Right lobe of liver (tissue), 6 donors: Measurements from ENCODE around the gene ZNF341. TPM values are rescaled to one million over a fixed set of nuclear protein-coding genes. Genes with fewer than 3 reads are reported as not detected.

Experiments used
- ATAC-seq, 4 donors: fragments of 200-7000 bp; cut with Tn5 transposase; one replicate each; pipeline ENCODE4 v1.9.1; 2020; ENCODE audit warnings: mild to moderate bottlenecking in 4 of 4, moderate library complexity in 4 of 4
- DNase-seq, 3 donors: peaks; one replicate each; pipeline ENCODE4 v3.0.0-alpha.2; 2020
- H3K27ac ChIP-seq, 3 donors: fragments of 200-600 bp; one replicate each; pipeline ENCODE4 v1.8.0; 2022
- H3K27me3 ChIP-seq, 2 donors: fragments of 200-600 bp; one replicate each; pipeline ENCODE4 v1.8.0; 2022
- H3K36me3 ChIP-seq, 4 donors: fragments of 200-600 bp; sonication (generic) in 1 of 4; one replicate each; pipeline versions ENCODE4 v1.5.1 to v1.8.0; 2017 to 2022; ENCODE audit warnings: control low read depth in 1 of 4
- H3K4me1 ChIP-seq, 4 donors: fragments of 200-600 bp; sonication (generic) in 1 of 4; one replicate each; pipeline versions ENCODE4 v1.5.1 to v1.8.0; 2017 to 2022; ENCODE audit warnings: control low read depth in 1 of 4
- H3K4me3 ChIP-seq, 3 donors: fragments of 200-600 bp; one replicate each; pipeline ENCODE4 v1.8.0; 2022
- H3K9me3 ChIP-seq, 4 donors: fragments of 200-600 bp; sonication (generic) in 1 of 4; one replicate each; pipeline versions ENCODE4 v1.5.1 to v1.8.0; 2017 to 2022; ENCODE audit warnings: control low read depth in 1 of 4
- CTCF ChIP-seq, 4 donors: fragments of 200-600 bp in 3 of 4; fragments of 450-650 bp in 1 of 4; IDR thresholded peaks; one replicate each; pipeline versions ENCODE4 v1.5.1 to v1.8.0; 2016 to 2022; ENCODE audit warnings: antibody characterized with exemption in 4 of 4, mild to moderate bottlenecking in 2 of 4
- POLR2A ChIP-seq: fragments of 450-650 bp; IDR thresholded peaks from one replicate; pipeline ENCODE4 v1.6.1; 2017; ENCODE audit warnings: antibody characterized with exemption, mild to moderate bottlenecking
- WGBS: methylation state at CpG from one replicate; pipeline ENCODE4 v1.1.6; 2018; ENCODE audit warnings: low coverage, low lambda C conversion rate; ENCODE audit not compliant: insufficient coverage; ENCODE audit errors: missing lambda C conversion rate; 5-methylcytosine and 5-hydroxymethylcytosine counted together
- intact Hi-C, 2 donors: fragments of 100-400 bp; cut with DNase I; formaldehyde crosslinking; loops; one replicate each; pipeline versions ENCODE4 v1.11.2 to v1.14.1; 2022
- total RNA-seq, 6 experiments: library from RNA; depleted of rRNA in 2 of 6; stranded (reverse); fragments of >200 nt in 2 of 6; fragmentation: NEBNext Ultra II Directional in 3 of 6; extraction: Animal tissue kit (Norgen Biotek cat#: 25700) in 3 of 6; gene quantifications; one replicate each; pipeline versions ENCODE4 v1.1.0 to v1.2.4, GENCODE V29; 2016 to 2023
- donor health status: DM: no; HTN: yes; CAD: no.
- donor health status: DM: no; HTN: no; CAD: no.
- donor health status: DM: no; HTN: no; CAD: no.
- donor health status: DM: no; HTN: yes; CAD: no.
- donor health status: DM: no; HTN: yes; CAD: no.

The ZNF341 gene
- total RNA-seq, 6 experiments from 2014 or later = 0.99 to 2.0 (median 1.6) TPM

GRCh38 chr20:33811776-33812151 is 80.0 kb downstream of the ZNF341 start:
- no peaks in the 10 kb centered on the region for H3K27me3 ChIP-seq
- H3K4me1 ChIP-seq = peaks cover 0 to 31% (median 10%) of the 10 kb centered on the region in 4 donors
- H3K4me3 ChIP-seq = peak overlapping the region; percentile 85 to 97 (median 88)
- no peaks in the 10 kb centered on the region for H3K36me3 ChIP-seq
- WGBS = 0% methylated on average over 8 of the region's 12 CpGs
- ATAC-seq = peak; percentile 0 to 3 (median 2)
- peak in 1 of 3 donors; percentile 53 for DNase-seq
- H3K9me3 ChIP-seq = no peaks in the 10 kb centered on the region
- intact Hi-C loops = no loop called here
- TF ChIP-seq CTCF (IDR thresholded peaks at IDR 0.05) (no peak), POLR2A (no peak)
- peak overlapping the region; percentile 82 to 98 (median 92) for H3K27ac ChIP-seq

GRCh38 chr20:33812152-33812849 is 80.5 kb downstream of the ZNF341 start:
- Histone ChIP-seq H3K9me3 (no peaks in the 10 kb centered on the region), H3K27me3 (no peaks in the 10 kb centered on the region), H3K4me3 (peak overlapping the region; percentile 85 to 97 (median 88)), H3K4me1 (peaks cover 0 to 31% (median 10%) of the 10 kb centered on the region in 4 donors), H3K36me3 (no peaks in the 10 kb centered on the region), H3K27ac (peak overlapping the region; percentile 82 to 98 (median 92))
- DNase-seq (peak; percentile 61 to 76 (median 64)), ATAC-seq (peak; percentile 21 to 65 (median 36))
- TF ChIP-seq CTCF (IDR thresholded peaks at IDR 0.05) (no peak), POLR2A (peak; percentile 47)
- WGBS = 2% methylated on average over 14 of the region's 14 CpGs
- intact Hi-C loops = no loop called here

GRCh38 chr20:33812908-33813462 is 81.2 kb downstream of the ZNF341 start:
- H3K27me3 ChIP-seq = no peaks in the 10 kb centered on the region
- intact Hi-C loops = no loop called here
- peak overlapping the region; percentile 82 to 98 (median 92) for H3K27ac ChIP-seq
- H3K36me3 ChIP-seq = no peaks in the 10 kb centered on the region
- no peak for TF ChIP-seq POLR2A
- TF ChIP-seq CTCF (IDR thresholded peaks at IDR 0.05) = no peak
- no peak for DNase-seq
- peaks cover 0 to 31% (median 10%) of the 10 kb centered on the region in 4 donors for H3K4me1 ChIP-seq
- ATAC-seq = peak in 3 of 4 donors; percentile 3 to 8 (median 4)
- H3K9me3 ChIP-seq = no peaks in the 10 kb centered on the region
- peak overlapping the region; percentile 85 to 97 (median 88) for H3K4me3 ChIP-seq
- 12% methylated on average over 10 of the region's 10 CpGs for WGBS

GRCh38 chr20:33814238-33814712 is 82.5 kb downstream of the ZNF341 start:
- no peaks in the 10 kb centered on the region for H3K36me3 ChIP-seq
- H3K4me1 ChIP-seq = peaks cover 0 to 31% (median 10%) of the 10 kb centered on the region in 4 donors
- H3K27ac ChIP-seq = peak overlapping the region in 1 of 3 donors; percentile 1
- 24% methylated on average over 5 of the region's 5 CpGs for WGBS
- H3K27me3 ChIP-seq = no peaks in the 10 kb centered on the region
- intact Hi-C loops = no loop called here
- no peak overlapping the region for H3K4me3 ChIP-seq
- peak in 2 of 4 donors; percentile 3 to 13 for ATAC-seq
- H3K9me3 ChIP-seq = no peaks in the 10 kb centered on the region
- no peak for DNase-seq
- TF ChIP-seq CTCF (IDR thresholded peaks at IDR 0.05) = no peak
